GM12874 (cell line): ENCODE measurements around the gene NPR3.

Experiments used
- TF ChIP-seq, protein P1 (sequence below): IDR thresholded peaks from 2 replicates; pipeline ENCODE4 v1.5.1; 2011; ENCODE audit warnings: low read depth, mild to moderate bottlenecking, control low read depth, low read length, moderate library complexity; ENCODE audit not compliant: insufficient read depth

Gene NPR3, protein sequence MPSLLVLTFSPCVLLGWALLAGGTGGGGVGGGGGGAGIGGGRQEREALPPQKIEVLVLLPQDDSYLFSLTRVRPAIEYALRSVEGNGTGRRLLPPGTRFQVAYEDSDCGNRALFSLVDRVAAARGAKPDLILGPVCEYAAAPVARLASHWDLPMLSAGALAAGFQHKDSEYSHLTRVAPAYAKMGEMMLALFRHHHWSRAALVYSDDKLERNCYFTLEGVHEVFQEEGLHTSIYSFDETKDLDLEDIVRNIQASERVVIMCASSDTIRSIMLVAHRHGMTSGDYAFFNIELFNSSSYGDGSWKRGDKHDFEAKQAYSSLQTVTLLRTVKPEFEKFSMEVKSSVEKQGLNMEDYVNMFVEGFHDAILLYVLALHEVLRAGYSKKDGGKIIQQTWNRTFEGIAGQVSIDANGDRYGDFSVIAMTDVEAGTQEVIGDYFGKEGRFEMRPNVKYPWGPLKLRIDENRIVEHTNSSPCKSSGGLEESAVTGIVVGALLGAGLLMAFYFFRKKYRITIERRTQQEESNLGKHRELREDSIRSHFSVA

DNA sequence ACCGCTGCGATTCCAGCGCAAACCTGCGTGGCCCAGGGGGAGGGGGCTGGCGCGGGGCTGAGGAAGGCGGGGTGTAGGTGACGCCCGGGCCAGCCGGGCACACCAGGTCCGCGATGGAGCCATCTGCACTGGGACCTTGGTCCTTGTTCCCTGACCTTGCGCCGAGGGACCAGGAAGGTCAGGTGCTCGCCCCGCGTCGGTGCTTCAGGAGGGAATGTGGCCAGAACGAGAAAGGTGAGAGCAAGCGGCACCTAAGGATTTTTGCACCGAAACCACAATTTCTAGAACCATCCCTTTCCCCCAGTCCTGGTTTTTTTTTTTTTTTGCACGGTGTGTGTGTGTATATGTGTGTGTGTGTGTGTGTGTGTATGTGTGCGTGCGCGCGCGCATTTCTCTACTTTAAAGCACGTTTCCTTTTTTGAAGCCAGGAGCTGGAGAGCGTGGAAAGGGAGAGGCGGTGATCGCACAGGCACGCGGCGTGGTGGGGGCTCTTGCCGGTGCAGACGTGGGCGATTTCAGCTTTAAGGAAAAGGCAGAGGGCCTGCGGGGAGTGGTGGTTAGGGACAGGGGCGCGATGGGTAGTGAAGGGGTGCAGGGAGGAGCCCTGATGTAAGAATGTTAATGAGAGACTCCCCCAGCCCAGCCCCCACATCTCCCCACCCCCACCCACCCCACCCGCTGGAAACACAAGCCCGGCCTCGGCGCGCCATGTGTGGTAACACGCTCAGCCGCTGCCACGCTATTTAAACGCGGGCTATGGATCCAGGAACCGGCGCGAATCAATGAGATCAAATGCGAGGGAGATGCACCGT lies at the start of gene NPR3:
TSS of gene NPR3 (plus strand) at position 772 of the 812 bp plus-strand sequence. CDS start 456 bp downstream, outside the sequence.
- TF ChIP-seq, protein P1, sequence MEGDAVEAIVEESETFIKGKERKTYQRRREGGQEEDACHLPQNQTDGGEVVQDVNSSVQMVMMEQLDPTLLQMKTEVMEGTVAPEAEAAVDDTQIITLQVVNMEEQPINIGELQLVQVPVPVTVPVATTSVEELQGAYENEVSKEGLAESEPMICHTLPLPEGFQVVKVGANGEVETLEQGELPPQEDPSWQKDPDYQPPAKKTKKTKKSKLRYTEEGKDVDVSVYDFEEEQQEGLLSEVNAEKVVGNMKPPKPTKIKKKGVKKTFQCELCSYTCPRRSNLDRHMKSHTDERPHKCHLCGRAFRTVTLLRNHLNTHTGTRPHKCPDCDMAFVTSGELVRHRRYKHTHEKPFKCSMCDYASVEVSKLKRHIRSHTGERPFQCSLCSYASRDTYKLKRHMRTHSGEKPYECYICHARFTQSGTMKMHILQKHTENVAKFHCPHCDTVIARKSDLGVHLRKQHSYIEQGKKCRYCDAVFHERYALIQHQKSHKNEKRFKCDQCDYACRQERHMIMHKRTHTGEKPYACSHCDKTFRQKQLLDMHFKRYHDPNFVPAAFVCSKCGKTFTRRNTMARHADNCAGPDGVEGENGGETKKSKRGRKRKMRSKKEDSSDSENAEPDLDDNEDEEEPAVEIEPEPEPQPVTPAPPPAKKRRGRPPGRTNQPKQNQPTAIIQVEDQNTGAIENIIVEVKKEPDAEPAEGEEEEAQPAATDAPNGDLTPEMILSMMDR: no peak

DNA sequence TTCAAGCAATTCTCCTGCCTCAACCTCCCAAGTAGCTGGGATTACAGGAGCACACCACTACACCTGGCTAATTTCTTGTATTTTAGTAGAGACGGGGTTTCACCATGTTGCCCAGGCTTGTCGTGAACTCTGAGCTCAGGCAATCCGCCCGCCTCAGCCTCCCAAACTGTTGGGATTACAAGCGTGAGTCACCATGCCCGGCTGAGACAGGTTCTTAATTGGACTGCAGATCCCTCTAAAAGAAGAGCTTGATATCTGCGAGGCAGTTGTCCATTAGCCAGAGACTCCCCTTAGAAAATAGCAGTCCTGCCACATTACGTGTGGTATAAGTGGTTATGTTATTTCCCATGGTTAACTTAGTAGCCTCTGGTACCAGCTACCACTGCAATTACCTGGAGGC lies 46.6 kb upstream of the NPR3 start:
- TF ChIP-seq, protein P1: no peak

DNA sequence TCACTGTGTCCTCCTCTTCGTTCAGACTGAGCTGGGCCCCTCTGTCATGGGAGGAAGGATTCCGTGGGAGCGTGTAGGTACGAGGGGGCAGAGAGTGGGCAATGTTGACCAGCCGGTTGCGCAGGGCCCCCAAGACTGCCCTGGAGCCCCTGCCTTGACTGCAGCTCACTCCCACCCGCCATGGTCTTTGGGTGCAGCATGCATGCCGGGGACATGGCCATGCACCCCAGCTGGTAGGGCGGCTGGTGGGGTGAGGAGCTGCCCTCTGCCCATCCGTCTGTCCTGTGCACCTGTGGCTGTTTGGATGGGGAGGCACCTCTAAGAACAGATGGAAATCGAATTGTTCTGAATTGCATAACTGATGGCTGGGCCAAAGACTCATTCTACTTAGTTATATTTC lies 42.6 kb upstream of the NPR3 start:
- TF ChIP-seq, protein P1: no peak

DNA sequence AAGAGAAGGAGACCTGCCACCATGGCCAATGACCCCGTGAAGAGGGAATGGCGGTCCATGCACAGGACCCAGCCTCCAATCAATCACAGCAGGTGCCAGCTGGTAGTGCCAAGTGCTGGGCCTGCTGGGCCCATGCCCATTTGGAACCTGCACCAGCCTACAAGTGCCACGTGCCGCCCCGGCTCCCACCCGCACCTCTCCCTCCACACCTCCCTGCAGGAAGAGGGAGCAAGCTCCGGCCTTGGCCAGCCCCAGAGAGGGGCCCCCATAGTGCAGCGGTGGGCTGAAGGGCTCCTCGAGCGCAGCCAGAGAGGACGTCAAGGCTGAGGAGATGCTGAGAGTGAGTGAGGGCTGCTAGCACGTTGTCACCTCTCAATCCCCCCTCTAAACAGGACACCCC lies 37.8 kb upstream of the NPR3 start:
- TF ChIP-seq, protein P1: no peak

DNA sequence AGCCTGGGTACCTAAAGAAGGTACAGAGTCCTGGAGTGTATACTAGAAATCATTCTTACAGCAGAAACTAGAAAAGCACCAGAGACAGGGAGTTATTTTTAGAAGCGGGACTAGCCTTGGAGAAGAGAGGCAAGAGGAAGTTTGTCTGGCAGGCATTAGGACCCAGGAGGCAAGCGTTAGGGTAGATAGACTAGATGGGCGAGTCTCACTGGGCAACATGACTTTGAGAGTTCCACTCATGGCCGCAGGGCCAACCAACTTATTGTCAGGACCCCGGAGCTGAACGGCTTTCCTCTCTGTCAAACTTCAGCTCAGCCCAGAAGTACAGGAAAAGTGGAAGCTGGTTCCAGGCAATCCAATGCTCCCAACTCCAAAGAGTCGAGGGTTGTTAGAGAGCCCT lies 34.1 kb upstream of the NPR3 start:
- TF ChIP-seq, protein P1: no peak

DNA sequence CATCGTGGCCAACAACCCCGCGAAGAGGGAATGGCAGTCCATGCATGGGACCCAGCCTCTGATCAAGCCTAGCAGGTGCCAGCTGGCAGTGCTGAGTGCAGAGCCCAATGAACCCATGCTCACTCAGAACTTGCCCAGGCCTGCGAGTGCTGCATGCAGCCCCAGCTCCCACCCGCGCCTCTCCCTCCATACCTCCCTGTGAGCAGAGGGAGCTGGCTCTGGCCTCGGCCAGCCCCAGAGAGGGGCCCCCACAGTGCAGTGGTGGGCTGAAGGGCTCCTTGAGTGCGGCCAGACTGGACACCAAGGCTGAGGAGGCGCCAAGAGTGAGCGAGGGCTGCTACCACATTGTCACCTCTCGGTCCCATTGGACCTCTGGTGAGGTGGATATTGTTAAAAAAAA lies 32.6 kb upstream of the NPR3 start:
- TF ChIP-seq, protein P1: no peak

DNA sequence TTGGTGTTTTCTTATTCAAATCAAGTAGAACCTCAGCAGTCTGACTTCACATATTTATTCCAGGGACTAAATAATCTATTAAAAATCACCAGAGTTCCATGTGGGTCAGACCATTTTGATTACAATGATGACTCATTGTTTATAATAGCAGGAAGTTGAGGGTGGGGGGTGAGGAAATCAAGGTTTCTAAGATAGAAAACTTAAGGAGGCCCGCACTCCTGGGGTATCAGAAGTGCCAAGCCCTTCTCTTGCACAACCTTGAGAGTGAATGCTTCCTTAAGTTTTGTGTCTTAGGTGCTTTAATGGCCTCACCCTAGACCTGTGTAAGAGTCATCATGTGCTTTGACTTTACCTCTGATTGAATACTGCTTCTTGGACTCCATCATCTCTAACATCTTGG lies 31.9 kb upstream of the NPR3 start:
- TF ChIP-seq, protein P1: no peak
